NCI-H524 treated with DMSO at 0.1 percent for 48 hours (cell line): ENCODE results near the gene CCT4.
"Not testable (repeated sequence)": the region's sequence is repeated elsewhere in the genome, so short reads cannot be mapped to it uniquely, and the experiment has no call there.

Experiments used
- DNase-seq: peaks from one replicate; lab custom pipeline; 2025; lab: John Stamatoyannopoulos, UW

Gene CCT4

DNA sequence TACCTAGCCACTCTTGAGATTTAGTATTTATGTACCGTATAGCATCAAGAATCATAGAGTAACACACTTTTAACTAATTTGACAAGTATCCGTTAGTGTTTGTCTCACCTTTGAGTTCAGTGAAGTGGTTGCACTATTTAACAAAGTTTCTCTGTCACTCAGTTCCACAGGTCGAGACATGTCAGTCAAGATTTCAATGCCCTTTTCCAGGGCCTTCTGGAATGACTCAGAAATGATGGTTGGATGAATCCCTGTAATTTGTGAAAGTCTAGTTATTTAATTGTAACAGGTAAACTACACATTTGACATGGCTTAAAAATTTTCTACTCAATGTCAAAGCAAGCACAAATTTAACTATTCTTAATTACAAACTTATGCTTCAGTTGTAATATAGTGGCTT lies 9.7 kb downstream of the CCT4 start:
- no peak for DNase-seq

DNA sequence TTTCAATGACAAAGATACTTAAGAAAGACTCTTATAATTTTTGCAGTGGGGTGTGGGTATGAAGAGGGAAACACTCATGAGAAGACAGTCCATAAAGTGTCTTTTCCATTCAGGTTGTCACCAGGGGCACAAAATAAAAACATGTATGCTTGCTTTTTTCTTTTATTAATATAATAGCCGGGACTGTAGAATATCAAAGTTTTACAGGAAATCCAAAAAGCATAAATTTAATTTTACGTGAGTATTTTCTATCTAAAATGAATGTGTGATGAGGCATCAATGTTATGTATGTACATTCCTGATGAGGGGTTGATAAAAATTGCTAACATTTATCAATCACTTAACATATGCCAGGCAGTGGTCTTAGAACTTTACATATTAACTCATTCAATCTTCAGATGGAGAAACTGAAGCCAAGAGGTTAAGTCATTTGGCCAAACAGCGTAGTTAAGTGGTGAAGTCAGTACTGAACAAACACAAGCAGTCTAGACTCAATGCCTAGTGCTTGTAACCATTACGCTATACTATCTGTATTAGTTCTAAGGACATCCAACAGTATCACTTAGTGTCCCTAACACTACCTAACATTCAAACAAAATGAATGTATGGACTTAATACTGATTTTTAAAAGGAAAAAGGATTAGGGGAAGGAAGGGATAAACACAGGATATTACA lies 10.7 kb downstream of the CCT4 start:
- DNase-seq = no peak

DNA sequence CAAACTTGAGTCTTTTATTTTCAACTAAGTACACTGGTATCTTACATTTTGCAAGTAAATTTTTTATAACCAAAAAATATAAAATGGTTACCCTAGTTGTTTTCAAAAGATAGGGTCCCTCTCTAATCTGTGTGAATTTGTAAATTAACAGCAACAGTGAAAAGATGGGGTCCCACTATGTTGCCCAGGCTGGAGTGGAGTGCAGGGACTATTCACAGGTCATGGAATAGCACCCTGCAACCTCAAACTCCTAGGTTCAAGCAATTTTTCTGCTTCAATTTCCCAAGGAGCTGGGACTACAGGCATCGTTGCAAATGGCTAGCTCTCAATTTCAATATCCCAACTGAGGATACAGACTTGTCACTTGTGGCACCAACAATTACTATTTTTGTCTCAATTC lies 12.1 kb downstream of the CCT4 start:
- no peak for DNase-seq

- not testable (repeated sequence) for DNase-seq
Measured at GRCh38 chr2:61866482-61867089, 21.9 kb downstream of the CCT4 start.

DNA sequence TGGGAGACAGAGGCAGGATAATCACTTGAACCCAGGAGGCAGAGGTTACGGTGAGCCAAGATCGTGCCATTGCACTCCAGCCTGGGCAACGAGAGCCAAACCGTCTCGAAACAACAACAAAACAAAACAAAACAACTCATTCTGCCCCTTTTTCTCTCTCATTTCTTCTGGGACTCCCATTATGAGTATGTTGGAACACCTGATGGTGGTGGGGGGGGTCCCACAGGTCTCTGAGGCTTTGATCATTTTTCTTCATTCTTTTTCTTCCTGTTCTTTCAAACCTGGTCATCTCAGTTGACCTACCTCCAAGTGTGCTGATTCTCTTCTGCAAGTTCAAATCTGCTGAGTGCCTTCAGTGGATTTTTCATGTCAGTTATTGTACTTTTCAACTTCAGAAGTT lies 26.4 kb downstream of the CCT4 start:
- DNase-seq = no peak

DNA sequence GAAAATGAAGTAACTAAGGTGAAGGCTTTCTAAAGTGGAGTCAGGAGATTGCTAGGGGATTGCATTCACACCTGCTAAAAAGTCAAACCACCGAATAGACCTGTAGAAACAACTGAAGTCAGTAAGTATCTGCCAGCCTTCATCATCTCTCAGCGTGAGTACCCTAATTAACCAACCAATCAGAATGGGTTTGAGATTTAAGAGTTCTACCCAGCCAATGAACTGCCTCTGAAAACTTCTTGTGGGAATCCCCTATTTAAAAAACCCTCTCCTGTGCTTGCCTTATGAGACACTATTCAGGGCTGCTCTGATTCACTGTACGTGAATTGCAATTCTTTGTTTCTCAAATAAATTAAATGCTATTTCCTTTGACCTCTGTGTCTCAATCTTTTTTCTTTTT lies 31.2 kb downstream of the CCT4 start:
- DNase-seq = no peak

DNA sequence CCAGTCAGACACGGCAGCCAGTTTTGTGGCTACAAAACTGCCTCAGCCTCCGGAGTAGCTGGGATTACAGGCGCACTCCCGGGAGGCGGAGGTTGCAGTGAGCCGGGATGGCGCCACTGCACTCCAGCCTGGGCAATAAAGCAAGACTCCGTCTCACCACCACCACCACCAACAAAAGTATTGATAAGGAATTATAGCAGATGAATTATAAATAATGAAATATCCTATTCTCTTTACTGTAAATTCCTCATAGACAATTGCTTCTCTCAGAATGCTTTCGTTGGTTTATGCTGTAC lies 33.2 kb downstream of the CCT4 start:
- DNase-seq = no peak

DNA sequence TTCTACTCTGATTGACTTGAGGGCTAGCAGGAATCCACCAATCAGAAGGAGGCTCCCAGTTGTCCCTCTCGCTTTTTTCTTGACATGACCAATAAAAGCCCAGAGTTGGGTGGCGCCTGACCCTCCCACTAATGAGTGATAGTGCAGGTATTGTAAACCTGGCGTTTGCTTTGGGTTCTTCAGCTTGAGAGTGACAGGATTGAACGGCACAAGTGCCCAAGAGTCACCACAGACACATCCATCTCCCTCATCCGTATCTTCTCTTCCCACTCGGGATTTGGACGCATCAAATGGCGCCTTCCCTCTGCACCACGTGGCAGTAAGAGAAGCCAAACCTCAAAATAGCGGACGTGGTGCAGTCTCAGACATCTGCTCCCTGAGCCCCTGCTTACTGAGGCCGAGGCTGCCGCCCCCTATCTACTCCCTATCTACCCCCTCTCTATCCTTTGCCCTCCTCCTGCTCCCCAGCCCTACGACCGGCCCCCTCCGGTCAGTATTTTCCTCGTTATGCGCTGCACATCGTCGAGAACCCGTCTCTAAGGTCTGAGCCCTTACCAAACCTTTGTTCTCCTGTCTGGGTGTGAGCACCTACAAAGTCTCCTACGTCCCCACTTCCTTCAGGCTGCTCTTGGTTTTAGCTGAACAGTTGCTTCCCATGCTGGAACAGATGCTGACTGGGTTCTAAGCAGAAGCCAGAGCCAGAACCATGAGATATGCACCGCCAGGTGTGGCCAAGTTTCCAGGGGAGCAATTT lies 33.7 kb downstream of the CCT4 start:
- DNase-seq = peak; percentile 90

DNA sequence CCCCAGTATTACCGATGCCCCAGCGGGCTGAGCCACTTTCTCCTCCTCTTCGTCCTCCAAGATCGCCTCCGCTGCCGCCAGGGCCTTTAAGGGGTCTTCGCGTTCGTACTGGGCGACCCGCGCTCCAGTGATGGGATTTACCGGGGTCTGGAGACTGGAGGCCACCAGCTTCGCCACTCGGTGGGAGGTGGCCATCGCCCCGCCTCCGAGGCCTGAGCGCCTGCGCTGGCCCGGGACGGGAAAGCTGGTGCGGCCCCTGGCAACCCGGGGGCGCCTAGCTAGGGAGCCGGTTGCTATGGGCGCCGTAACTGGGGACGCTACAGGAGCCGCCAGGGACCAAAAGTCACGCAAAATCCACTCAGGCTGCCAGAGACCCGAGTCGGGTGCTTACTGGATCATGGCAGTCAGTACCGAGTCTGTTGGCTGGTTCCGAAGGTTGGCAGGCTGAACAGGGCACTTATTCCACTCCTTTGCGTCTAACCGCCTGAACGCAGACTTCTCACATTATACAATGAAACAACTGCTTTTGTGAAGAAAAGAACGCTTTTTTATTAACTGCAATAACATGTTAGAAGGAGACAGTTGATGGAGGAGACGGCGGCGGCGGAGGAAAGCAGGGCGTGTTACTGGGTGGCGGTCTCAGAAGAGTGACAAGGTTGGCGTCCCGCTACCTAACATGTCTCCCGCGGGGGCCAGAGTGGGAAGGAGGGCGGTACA lies 34.5 kb downstream of the CCT4 start, which contains the start of gene FAM161A:
FAM161A (minus strand) TSS at position 214 of the 717 bp plus-strand sequence; CDS start at position 195, 19 bp downstream.
- peak; percentile 40 for DNase-seq

DNA sequence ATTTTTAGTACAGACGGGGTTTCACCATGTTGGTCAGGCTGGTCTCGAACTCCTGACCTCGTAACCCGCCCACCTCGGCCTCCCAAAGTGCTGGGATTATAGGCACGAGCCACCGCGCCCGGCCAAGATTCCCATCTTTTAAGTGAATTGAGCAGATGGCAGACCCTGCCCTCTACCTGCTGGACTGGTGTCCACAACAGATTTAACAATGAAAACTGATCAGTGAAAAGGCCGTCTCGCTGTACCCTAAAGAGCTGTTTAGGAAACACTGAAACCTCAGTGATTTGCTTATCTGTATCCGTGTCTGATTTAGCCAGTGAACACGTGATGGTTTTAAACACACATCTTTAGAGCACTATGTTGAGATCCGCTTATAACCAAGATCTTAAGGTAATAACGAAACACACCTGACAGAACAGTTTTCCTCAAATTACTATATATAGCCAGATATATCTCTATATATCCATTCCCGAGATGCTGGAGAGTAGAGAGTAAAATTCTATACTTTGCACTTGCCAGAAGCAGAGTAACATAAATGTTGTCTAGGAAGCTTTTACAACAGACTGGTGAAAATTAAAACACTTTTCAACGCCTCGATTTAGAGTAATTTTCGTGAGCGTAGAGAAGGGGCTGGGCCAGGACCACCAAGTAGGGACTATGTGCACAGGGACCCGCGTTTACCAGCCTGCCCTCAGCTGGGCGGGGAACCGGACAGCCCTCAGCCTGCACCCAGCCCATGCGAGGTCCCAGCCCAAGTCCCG lies 35.2 kb downstream of the CCT4 start:
- peak; percentile 28 for DNase-seq

DNA sequence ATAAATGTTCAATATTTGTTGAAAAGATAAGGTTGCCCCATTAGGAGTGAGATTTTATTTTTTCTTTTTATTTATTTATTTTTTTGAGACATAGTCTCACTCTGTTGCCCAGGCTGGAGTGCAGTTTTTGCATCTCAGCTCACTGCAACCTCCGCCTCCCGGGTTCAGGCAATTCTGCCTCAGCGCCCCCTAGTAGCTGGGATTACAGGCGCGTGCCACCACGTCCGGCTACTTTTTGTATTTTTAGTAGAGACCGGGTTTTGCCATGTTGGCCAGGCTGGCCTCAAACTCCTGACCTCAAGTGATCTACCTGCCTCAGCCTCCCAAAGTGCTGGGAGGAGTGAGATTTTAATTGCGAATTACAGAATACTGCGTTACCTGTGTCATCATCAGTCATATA lies 37.2 kb downstream of the CCT4 start:
- DNase-seq = not testable (repeated sequence)

GRCh38 chr2:61845320-61845719 lies 43.1 kb downstream of the CCT4 start:
- DNase-seq = no peak

DNA sequence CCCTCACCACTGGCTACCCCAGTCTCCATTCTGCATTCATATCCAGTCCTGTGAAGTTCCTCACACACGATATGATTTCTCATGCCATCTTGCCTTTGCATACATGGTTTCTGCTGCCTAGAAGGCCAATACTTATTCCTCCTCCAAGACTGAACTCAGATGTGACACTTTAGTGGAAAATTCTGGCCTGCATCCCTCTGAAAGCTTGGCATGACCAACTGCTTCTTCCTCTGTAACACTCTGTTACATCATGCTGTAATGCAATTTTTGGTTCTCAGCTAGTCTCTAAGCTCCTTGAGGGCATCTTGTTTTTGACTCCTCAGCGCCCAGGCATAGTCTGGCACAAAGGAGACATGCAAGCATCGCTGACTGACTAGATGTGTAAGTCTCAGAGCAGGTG lies 47.2 kb downstream of the CCT4 start:
- no peak for DNase-seq

- no peak for DNase-seq
Measured at GRCh38 chr2:61834893-61835292, 53.6 kb downstream of the CCT4 start.

DNA sequence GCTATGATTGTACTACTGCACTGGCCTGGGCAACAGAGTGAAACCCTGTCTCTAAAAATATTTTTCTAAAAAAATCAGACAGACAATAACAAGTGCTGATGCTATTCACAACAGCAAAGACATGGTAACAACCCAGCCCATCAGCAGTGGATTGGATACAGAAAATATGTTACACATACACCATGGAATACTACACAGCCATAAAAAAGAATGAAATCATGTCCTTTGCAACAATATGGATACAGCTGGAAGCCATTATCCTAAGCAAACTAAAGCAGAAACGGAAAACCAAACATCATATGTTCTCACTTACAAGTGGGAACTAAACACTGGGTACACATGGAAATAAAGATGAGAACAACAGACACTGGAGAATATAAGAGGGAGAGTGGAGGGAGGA lies 54.5 kb downstream of the CCT4 start:
- no peak for DNase-seq

- no peak for DNase-seq
Measured at GRCh38 chr2:61832183-61832841, 56.1 kb downstream of the CCT4 start.

DNA sequence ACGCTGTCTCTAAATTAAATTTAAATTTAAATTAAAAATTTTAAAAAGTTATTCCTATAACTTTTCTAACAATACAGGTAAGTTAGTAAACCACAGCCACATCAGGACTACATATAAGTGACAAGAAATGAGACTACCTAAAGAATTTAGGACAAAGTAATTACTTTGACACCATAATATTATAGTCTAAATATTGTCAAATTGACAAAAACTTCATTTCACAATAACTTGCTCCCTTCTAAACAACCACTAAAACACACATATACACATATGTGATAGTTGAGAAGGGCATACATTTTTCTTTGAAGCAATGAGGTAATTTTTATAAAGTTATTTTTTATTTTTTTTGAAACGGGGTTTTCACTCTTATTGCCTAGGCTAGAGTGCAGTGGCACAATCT lies 66.2 kb downstream of the CCT4 start:
- DNase-seq = no peak
